Heart left ventricle (tissue), 16 donors: ENCODE results near the gene OR1I1. TPM values are rescaled to one million over a fixed set of nuclear protein-coding genes. Genes with fewer than 3 reads are reported as not detected.

ENCODE experiments used
- ATAC-seq, 4 donors: fragments of 200-7000 bp; cut with Tn5 transposase; one replicate each; pipeline ENCODE4 v1.9.1; 2020 to 2022; ENCODE audit warnings: moderate library complexity in 4 of 4, mild to moderate bottlenecking in 3 of 4, moderate number of reproducible peaks in 1 of 4
- DNase-seq, 5 donors: peaks; one replicate each; pipeline ENCODE4 v3.0.0-alpha.2; 2020
- H3K27ac ChIP-seq, 12 donors: fragments of 200-600 bp; sonication (generic) in 4 of 12; one replicate each; pipeline versions ENCODE4 v1.5.0 to v1.8.0; 2016 to 2022; ENCODE audit warnings: mild to moderate bottlenecking in 2 of 12
- H3K27me3 ChIP-seq, 9 donors: fragments of 200-600 bp; sonication (generic) in 2 of 9; one replicate each; pipeline versions ENCODE4 v1.5.1 to v1.8.0; 2016 to 2022; ENCODE audit warnings: mild to moderate bottlenecking in 3 of 9
- H3K36me3 ChIP-seq, 9 donors: fragments of 200-600 bp; sonication (generic) in 2 of 9; one replicate each; pipeline versions ENCODE4 v1.5.0 to v1.8.0; 2018 to 2022; ENCODE audit warnings: mild to moderate bottlenecking in 2 of 9
- H3K4me1 ChIP-seq, 12 donors: fragments of 200-600 bp; sonication (generic) in 4 of 12; one replicate each; pipeline versions ENCODE4 v1.5.0 to v1.8.0; 2016 to 2022; ENCODE audit warnings: mild to moderate bottlenecking in 3 of 12
- H3K4me3 ChIP-seq, 12 donors: fragments of 200-600 bp; sonication (generic) in 4 of 12; one replicate each; pipeline versions ENCODE4 v1.5.0 to v1.8.0; 2017 to 2022; ENCODE audit warnings: mild to moderate bottlenecking in 9 of 12, moderate library complexity in 4 of 12
- H3K9me3 ChIP-seq, 12 donors: fragments of 200-600 bp; sonication (generic) in 4 of 12; one replicate each; pipeline versions ENCODE4 v1.5.0 to v1.8.0; 2016 to 2022; ENCODE audit warnings: mild to moderate bottlenecking in 1 of 12
- POLR2A ChIP-seq, 2 donors: fragments of 450-650 bp; IDR thresholded peaks; one replicate each; pipeline ENCODE4 v1.6.1; 2017; ENCODE audit warnings: antibody characterized with exemption in 2 of 2, mild to moderate bottlenecking in 2 of 2, moderate library complexity in 2 of 2
- WGBS, 4 donors: extraction: QIAGEN DNeasy Blood & Tissue Kit in 2 of 4; methylation state at CpG; one replicate each; pipeline versions ENCODE4 v1.1.5 to v1.1.7; 2013 to 2018; 5-methylcytosine and 5-hydroxymethylcytosine counted together
- intact Hi-C, 10 donors: fragments of 100-400 bp; cut with DNase I; formaldehyde crosslinking; loops; one replicate each; pipeline versions ENCODE4 v1.11.1 to v1.14.2; 2022
- polyA plus RNA-seq, 2 donors: library from polyadenylated mRNA; stranded (reverse); fragments of 200-250 nt; gene quantifications; one replicate each; pipeline ENCODE4 v1.2.3, GENCODE V29; 2013
- total RNA-seq, 9 donors: library from RNA; depleted of rRNA in 2 of 9; stranded (reverse); fragments of >200 nt in 2 of 9; fragmentation: NEBNext Ultra II Directional in 3 of 9; extraction: Animal tissue kit (Norgen Biotek cat#: 25700) in 3 of 9; gene quantifications; one replicate each; pipeline versions ENCODE4 v1.1.0 to v1.2.4, GENCODE V29; 2016 to 2023
- TF ChIP-seq, protein P1 (sequence below), 12 donors: fragments of 200-600 bp; sonication (generic) in 4 of 12; IDR thresholded peaks; one replicate each; pipeline versions ENCODE4 v1.5.0 to v1.8.0; 2018 to 2022; ENCODE audit warnings: antibody characterized with exemption in 12 of 12, mild to moderate bottlenecking in 5 of 12
- donor health status: ischemic (EF 13 %, LVEDD 7.1; RV severe dilation, severe dysfunction).
- donor health status: healthy with polysubstance abuse.
- donor health status: DM: no; HTN: yes; CAD: no.
- donor health status: DM: no; HTN: no; CAD: no.
- donor health status: ischemic (EF 25% LVEDD 6.9; RV normal size, moderate dysfunction).
- donor health status: ischemic (EF 25% LVEDD 5.7; RV mildly dilated, moderate dysfunction).
- donor health status: healthy.
- donor health status: DM: yes; HTN: yes; CAD: no.
- donor health status: ischemic (EF 35%, LVEDD 5.7; RV mildly dilated, moderate dysfunction).
- donor health status: nonischemic (EF 11% LVEDD 7.7; RV severe dilation, severe dysfunction).
- donor health status: DM: yes; HTN: yes; CAD: no.
- donor health status: PGD.
- donor health status: ischemic (EF 29% LVEDD 5.4; RV normal size, mild dysfunction).
- donor health status: nonischemic (EF 23%, LVEDD 6.1; RV moderate dilation, normal function).

The OR1I1 gene
- total and polyA plus RNA-seq, 11 donors, result not detected

DNA sequence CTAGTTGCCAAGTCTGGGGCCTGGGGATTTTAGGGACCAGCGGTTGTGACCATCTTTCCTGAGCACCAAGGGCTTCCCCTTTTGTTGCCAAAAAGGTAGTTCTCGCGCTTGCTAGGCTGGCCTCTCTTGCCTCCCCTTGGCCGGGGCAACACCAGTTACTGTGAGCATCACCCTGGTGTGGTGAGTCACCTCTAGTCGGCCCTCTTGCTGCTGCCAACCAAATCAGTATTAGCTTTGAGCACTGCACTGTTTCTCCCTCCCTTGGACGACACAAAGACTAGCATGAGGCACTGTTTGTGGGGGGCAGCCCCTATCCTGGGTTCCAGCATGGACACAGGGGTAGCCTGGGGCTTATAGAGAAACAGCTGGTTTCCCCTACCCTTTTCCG lies 32.1 kb downstream of the OR1I1 start:
- WGBS, 4 donors, result 50 to 73% (median 69%) methylated on average over 2 to 7 of the region's 7 CpGs
- ATAC-seq, result peak in 2 of 4 donors; percentile 21 to 49
- Histone ChIP-seq H3K27me3 (no peaks in the 10 kb centered on the region), H3K4me3 (no peak overlapping the region), H3K27ac (peak overlapping the region in 4 of 12 donors; percentile 8 to 76 (median 59)), H3K9me3 (no peaks in the 10 kb centered on the region), H3K36me3 (peaks cover 0 to 98% (median 90%) of the 10 kb centered on the region in 9 donors), H3K4me1 (peaks cover 6 to 29% (median 16%) of the 10 kb centered on the region in 12 donors)
- no peak for DNase-seq
- TF ChIP-seq, protein P1, sequence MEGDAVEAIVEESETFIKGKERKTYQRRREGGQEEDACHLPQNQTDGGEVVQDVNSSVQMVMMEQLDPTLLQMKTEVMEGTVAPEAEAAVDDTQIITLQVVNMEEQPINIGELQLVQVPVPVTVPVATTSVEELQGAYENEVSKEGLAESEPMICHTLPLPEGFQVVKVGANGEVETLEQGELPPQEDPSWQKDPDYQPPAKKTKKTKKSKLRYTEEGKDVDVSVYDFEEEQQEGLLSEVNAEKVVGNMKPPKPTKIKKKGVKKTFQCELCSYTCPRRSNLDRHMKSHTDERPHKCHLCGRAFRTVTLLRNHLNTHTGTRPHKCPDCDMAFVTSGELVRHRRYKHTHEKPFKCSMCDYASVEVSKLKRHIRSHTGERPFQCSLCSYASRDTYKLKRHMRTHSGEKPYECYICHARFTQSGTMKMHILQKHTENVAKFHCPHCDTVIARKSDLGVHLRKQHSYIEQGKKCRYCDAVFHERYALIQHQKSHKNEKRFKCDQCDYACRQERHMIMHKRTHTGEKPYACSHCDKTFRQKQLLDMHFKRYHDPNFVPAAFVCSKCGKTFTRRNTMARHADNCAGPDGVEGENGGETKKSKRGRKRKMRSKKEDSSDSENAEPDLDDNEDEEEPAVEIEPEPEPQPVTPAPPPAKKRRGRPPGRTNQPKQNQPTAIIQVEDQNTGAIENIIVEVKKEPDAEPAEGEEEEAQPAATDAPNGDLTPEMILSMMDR (IDR thresholded peaks at IDR 0.05), result no peak
- no peak for TF ChIP-seq POLR2A (IDR thresholded peaks at IDR 0.05)
- intact Hi-C loops, result loop anchor here in 2 of 10 donors (5.0 to 10.0 kb wide), 2 partner anchors 138 to 141 kb away; no protein-coding TSS in a partner anchor

DNA sequence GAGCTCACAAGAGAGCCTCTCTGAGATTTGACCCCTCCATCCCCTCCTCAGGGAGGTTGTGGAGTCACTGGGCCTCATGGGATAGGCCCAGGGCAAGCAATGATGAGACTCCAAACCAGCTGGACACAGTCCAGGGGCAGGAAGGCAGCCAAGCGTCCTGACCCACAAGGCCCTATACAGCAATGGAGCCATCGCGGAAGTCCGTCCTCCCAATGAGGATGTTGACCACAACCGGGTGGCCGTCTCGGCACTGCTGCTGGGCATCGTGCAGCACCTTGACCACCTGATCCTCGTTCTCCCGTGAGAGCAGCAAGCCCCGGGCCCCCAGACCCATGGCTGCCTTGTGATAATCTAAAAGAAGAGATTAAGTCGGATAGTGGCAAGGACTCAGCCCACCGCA lies 33.1 kb downstream of the OR1I1 start:
- peak overlapping the region in 11 of 12 donors; percentile 42 to 76 (median 55) for H3K27ac ChIP-seq
- H3K4me3 ChIP-seq, result no peak overlapping the region
- DNase-seq (peak; percentile 85 to 90 (median 87)), ATAC-seq (peak; percentile 63 to 89 (median 70))
- intact Hi-C loops, result loop anchor here in 1 of 10 donors (10.0 kb wide), 1 partner anchor 140 kb away; no protein-coding TSS in a partner anchor
- H3K36me3 ChIP-seq, result peaks cover 0 to 100% (median 90%) of the 10 kb centered on the region in 9 donors
- no peaks in the 10 kb centered on the region for H3K27me3 ChIP-seq
- 13 to 31% (median 24%) methylated on average over 8 to 13 of the region's 13 CpGs for WGBS, 4 donors
- no peaks in the 10 kb centered on the region for H3K9me3 ChIP-seq
- peaks cover 6 to 29% (median 16%) of the 10 kb centered on the region in 12 donors for H3K4me1 ChIP-seq
- TF ChIP-seq, protein P1 (IDR thresholded peaks at IDR 0.05), result no peak
- TF ChIP-seq POLR2A (IDR thresholded peaks at IDR 0.05), result no peak

DNA sequence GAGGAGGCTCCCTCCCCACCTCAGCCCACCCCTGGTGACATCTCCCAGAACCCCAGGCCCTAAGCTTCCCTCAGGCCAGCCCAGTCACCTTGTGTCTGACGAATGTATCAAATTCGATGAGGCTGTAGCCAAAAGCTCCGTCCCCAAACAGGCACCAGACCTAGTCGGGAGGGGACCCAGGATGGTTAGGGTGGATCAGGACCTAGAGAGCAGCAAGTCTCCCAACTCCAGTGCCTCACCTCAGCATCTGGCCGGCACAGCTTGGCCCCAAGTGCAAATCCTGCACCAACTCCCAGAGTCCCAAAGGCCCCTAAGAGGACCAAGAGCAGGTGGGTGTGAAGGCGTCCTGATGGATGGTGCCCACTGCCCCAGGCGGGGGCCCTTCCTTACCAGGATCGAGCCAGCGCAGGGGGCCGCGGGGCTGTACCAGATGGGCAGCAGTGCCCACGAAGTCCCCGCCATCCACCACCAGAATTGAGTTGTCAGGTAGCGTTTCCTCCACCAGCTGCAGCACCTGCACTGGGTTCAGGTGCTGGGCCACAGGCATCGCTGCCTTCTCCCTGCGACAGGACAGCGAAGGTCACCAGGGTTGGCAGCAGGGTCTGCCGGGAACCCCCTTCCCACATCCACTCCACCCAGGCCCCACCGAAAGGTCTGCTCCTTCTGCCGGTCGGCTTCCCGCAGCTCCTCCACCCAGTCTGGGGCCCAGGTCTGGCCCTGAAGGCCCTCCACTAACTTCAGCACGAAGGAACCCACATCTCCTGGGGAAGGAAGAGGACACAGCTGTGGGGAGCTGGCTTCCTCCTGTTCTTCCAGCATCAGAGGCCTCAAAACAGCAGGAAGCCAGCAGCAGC lies 34.0 kb downstream of the OR1I1 start:
- WGBS, 4 donors, result 71 to 79% (median 75%) methylated on average over 8 to 23 of the region's 23 CpGs
- DNase-seq (no peak), ATAC-seq (no peak)
- Histone ChIP-seq H3K36me3 (peaks cover 0 to 100% (median 92%) of the 10 kb centered on the region in 9 donors), H3K27me3 (no peaks in the 10 kb centered on the region), H3K9me3 (no peaks in the 10 kb centered on the region), H3K4me1 (peaks cover 6 to 29% (median 16%) of the 10 kb centered on the region in 12 donors), H3K4me3 (no peak overlapping the region), H3K27ac (peak overlapping the region in 10 of 12 donors; percentile 42 to 76 (median 53))
- intact Hi-C loops, result loop anchor here in 1 of 10 donors (10.0 kb wide), 1 partner anchor 139 kb away; no protein-coding TSS in a partner anchor
- TF ChIP-seq, protein P1 (IDR thresholded peaks at IDR 0.05), result no peak
- TF ChIP-seq POLR2A (IDR thresholded peaks at IDR 0.05), result no peak

GRCh38 chr19:15116856-15117255 lies 34.8 kb downstream of the OR1I1 start:
- TF ChIP-seq, protein P1 (IDR thresholded peaks at IDR 0.05), result no peak
- no peak for TF ChIP-seq POLR2A (IDR thresholded peaks at IDR 0.05)
- no peak for ATAC-seq
- Histone ChIP-seq H3K4me3 (no peak overlapping the region), H3K4me1 (peaks cover 6 to 29% (median 16%) of the 10 kb centered on the region in 12 donors), H3K36me3 (peaks cover 0 to 99% (median 93%) of the 10 kb centered on the region in 9 donors), H3K27me3 (no peaks in the 10 kb centered on the region), H3K9me3 (no peaks in the 10 kb centered on the region), H3K27ac (peak overlapping the region in 1 of 12 donors; percentile 76)
- WGBS, 4 donors, result 69 to 82% (median 74%) methylated on average over 12 of the region's 12 CpGs
- intact Hi-C loops, result loop anchor here in 1 of 10 donors (10.0 kb wide), 1 partner anchor 138 kb away; no protein-coding TSS in a partner anchor
- DNase-seq, result no peak
